Stomach (tissue), 9 donors: ENCODE measurements around the gene KSR2. TPM values are rescaled to one million over a fixed set of nuclear protein-coding genes. Genes with fewer than 3 reads are reported as not detected.

Experiments
- DNase-seq, 2 donors: peaks; one replicate each; pipeline versions ENCODE4 v3.0.0 to v3.0.0-alpha.2; 2013 to 2019
- H3K27ac ChIP-seq, 5 donors: fragments of 200-600 bp in 4 of 5; sonication (generic) in 4 of 5; one replicate each; pipeline ENCODE4 v1.5.1; 2013 to 2019; ENCODE audit warnings: mild to moderate bottlenecking in 1 of 5, moderate library complexity in 1 of 5
- H3K27me3 ChIP-seq, 3 donors: fragments of 200-600 bp; sonication (generic); one replicate each; pipeline ENCODE4 v1.5.1; 2017 to 2019; ENCODE audit warnings: mixed run types in 1 of 3
- H3K36me3 ChIP-seq, 4 donors: fragments of 200-600 bp; sonication (generic); 1 replicate in 3 of 4; 2 replicates in 1 of 4; pipeline ENCODE4 v1.5.1; 2016 to 2019
- H3K4me1 ChIP-seq, 4 donors: fragments of 200-600 bp; sonication (generic); one replicate each; pipeline ENCODE4 v1.5.1; 2016 to 2019
- H3K4me3 ChIP-seq, 4 donors: fragments of 200-600 bp; sonication (generic) in 3 of 4; one replicate each; pipeline ENCODE4 v1.5.1; 2016 to 2019; ENCODE audit warnings: mild to moderate bottlenecking in 1 of 4
- H3K9me3 ChIP-seq, 4 donors: fragments of 200-600 bp; sonication (generic); one replicate each; pipeline ENCODE4 v1.5.1; 2016 to 2019
- CTCF ChIP-seq, 7 experiments: fragments of 450-650 bp in 4 of 7; fragments of 200-600 bp in 3 of 7; sonication (generic) in 3 of 7; IDR thresholded peaks; one replicate each; pipeline ENCODE4 v1.5.1; 2016 to 2019; ENCODE audit warnings: antibody characterized with exemption in 7 of 7, control low read depth in 2 of 7, mild to moderate bottlenecking in 1 of 7
- EP300 ChIP-seq: sonication (generic); formaldehyde crosslinking; IDR thresholded peaks from one replicate; pipeline ENCODE4 v1.6.1; 2017; ENCODE audit warnings: antibody characterized with exemption
- POLR2A ChIP-seq, 4 donors: fragments of 450-650 bp; IDR thresholded peaks; one replicate each; pipeline ENCODE4 v1.6.1; 2016; ENCODE audit warnings: antibody characterized with exemption in 4 of 4, control low read depth in 2 of 4, mild to moderate bottlenecking in 1 of 4, moderate library complexity in 1 of 4
- POLR2AphosphoS5 ChIP-seq, 3 donors: sonication (generic); formaldehyde crosslinking; IDR thresholded peaks; one replicate each; pipeline ENCODE4 v1.6.1; 2016; ENCODE audit warnings: antibody characterized with exemption in 3 of 3
- WGBS, 5 donors: extraction: QIAGEN DNeasy Blood & Tissue Kit in 3 of 5; methylation state at CpG; one replicate each; pipeline versions ENCODE4 v1.1.5 to v1.1.7; 2013 to 2018; 5-methylcytosine and 5-hydroxymethylcytosine counted together
- intact Hi-C: fragments of 100-400 bp; cut with DNase I; formaldehyde crosslinking; loops from one replicate; pipeline ENCODE4 v1.15.1; 2023; ENCODE audit warnings: low total_unique reads
- polyA plus RNA-seq, 3 donors: library from polyadenylated mRNA; stranded (reverse); fragments of 200-250 nt; gene quantifications; one replicate each; pipeline ENCODE4 v1.2.3, GENCODE V29; 2013
- total RNA-seq, 5 donors: library from RNA; depleted of rRNA; stranded (reverse); fragments of >200 nt; gene quantifications; one replicate each; pipeline versions ENCODE4 v1.1.0 to v1.2.3, GENCODE V29; 2014 to 2016
- donor health status: healthy with polysubstance abuse.
- donor health status: Bipolar disorder and iron deficiency.
- donor health status: healthy.

The KSR2 gene
- total and polyA plus RNA-seq, 8 donors = 0.03 to 1.4 (median 0.26) TPM; not detected in 2

DNA sequence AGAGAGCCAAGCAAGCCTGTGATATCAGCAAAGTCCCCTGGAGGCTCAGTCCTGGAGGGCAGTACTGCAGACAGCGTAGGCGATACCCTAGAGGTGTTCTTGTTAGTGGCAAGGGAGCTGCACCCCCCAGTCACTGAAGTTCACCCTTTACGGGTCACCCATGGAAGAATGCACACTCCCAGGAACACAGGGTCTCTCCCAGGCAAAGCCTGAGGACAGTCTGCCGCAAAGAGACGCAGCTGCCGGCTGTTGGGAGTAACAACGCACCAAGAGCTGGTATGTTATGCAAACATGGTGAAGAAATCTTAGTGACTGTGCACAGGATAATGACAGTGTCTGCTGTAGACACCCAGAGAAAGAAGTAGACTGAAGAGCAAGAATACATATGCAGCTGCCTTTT, 563.9 kb downstream of the KSR2 start:
- no peaks in the 10 kb centered on the region for H3K36me3 ChIP-seq
- no peaks in the 10 kb centered on the region for H3K27me3 ChIP-seq
- no peak for TF ChIP-seq EP300
- TF ChIP-seq POLR2A (IDR thresholded peaks at IDR 0.05) = no peak
- no peak for TF ChIP-seq POLR2AphosphoS5 (IDR thresholded peaks at IDR 0.05)
- no peak for TF ChIP-seq CTCF (IDR thresholded peaks at IDR 0.05)
- intact Hi-C loops = no loop called here
- no peak overlapping the region for H3K4me3 ChIP-seq
- H3K27ac ChIP-seq = no peak overlapping the region
- no peak for DNase-seq
- 74 to 80% (median 79%) methylated on average over 7 of the region's 7 CpGs for WGBS, 5 donors
- peaks cover 7 to 13% (median 8%) of the 10 kb centered on the region in 4 donors for H3K4me1 ChIP-seq
- H3K9me3 ChIP-seq = peaks cover 0 to 10% (median 3%) of the 10 kb centered on the region in 4 donors

DNA sequence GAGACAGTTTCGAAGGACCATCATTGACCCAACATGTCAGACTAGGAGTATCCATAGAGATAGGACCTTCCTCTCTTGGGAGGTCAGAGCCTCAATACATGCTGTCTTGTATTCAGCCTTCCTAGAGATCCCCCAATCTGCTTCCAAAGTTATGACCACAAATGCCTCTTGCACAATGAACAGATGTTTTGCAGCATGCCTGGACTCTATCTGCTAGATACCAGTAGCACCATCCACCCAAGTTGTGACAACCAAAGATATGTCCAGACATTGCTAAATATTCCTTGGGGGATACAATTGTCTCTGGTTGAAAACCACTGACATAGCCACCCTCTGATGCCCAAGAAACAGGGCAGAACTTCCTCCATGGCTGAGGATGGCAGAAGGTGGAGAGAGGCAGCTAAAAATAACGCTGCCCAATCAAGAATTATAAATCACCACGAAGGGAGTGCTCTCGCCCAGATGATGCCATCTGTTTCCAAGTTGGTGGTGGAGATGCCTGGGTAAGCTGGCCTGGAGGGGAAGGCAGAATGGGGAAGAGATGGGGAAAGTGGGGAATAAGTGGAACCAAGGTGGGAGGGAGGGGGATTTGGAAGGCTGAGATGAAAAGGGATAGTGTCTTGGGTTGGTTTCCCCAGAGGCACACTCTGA, 564.5 kb downstream of the KSR2 start:
- DNase-seq = no peak
- Histone ChIP-seq H3K27ac (no peak overlapping the region), H3K4me3 (no peak overlapping the region), H3K36me3 (no peaks in the 10 kb centered on the region), H3K27me3 (no peaks in the 10 kb centered on the region), H3K4me1 (peaks cover 7 to 13% (median 8%) of the 10 kb centered on the region in 4 donors), H3K9me3 (peaks cover 0 to 10% (median 3%) of the 10 kb centered on the region in 4 donors)
- no peak for TF ChIP-seq POLR2AphosphoS5 (IDR thresholded peaks at IDR 0.05)
- no peak for TF ChIP-seq POLR2A (IDR thresholded peaks at IDR 0.05)
- no peak for TF ChIP-seq EP300
- TF ChIP-seq CTCF (IDR thresholded peaks at IDR 0.05) = no peak
- intact Hi-C loops = no loop called here
- WGBS, 5 donors = 65 to 82% (median 71%) methylated on average over 4 of the region's 4 CpGs

DNA sequence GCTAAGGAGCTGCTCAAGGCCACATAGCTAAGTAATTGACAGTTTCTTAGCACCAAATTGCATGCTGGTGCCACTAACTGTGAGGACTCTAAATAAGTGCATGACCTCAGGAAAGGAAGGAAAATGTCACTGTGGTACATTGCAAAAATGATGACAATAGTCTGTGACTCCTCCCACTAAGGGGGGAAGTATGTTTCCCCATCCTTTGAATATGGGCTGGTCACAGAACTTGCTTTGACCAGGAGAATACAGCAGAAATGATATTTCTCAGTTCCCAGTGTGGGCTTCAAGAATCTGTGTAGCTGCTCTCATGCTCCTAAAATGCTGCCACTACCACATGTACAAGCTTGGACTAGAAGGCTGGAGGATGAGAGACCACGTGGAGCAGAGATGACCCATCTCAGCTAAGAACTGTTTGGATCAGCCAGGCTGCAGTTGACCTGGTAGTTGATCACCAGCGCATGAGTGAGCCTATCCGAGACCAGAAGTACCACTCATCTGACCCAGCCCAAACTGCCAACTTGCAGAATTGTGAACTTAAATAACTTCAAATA, 565.1 kb downstream of the KSR2 start:
- WGBS, 5 donors = 82 to 90% (median 88%) methylated on average over 3 of the region's 3 CpGs
- TF ChIP-seq CTCF (IDR thresholded peaks at IDR 0.05) (no peak), POLR2A (IDR thresholded peaks at IDR 0.05) (no peak), EP300 (no peak), POLR2AphosphoS5 (IDR thresholded peaks at IDR 0.05) (no peak)
- H3K27me3 ChIP-seq = no peaks in the 10 kb centered on the region
- peaks cover 0 to 10% (median 3%) of the 10 kb centered on the region in 4 donors for H3K9me3 ChIP-seq
- intact Hi-C loops = no loop called here
- H3K36me3 ChIP-seq = no peaks in the 10 kb centered on the region
- H3K27ac ChIP-seq = no peak overlapping the region
- DNase-seq = no peak
- no peak overlapping the region for H3K4me3 ChIP-seq
- peaks cover 7 to 11% (median 8%) of the 10 kb centered on the region in 4 donors for H3K4me1 ChIP-seq

Other genes with a start within 250 kb of the KSR2 start
- 100 to 1,000 TPM in 1 of 5 donors, 10 to 100 TPM in 2, 1 to 10 TPM in 1, not detected in 1; 1.3 to 238 (median 20.6) TPM for gene RFC5, start 47.7 kb upstream of the KSR2 start, total RNA-seq
- gene RFC5, start 47.7 kb upstream of the KSR2 start, polyA plus RNA-seq = 10 to 100 TPM in 1 of 3 donors, 1 to 10 TPM in 2; 7.1 to 10.7 (median 9.0) TPM
- gene WSB2, start 92.2 kb upstream of the KSR2 start, total RNA-seq = 100 to 1,000 TPM in 3 of 5 donors, 10 to 100 TPM in 2; 58.9 to 110 (median 101) TPM
- 10 to 100 TPM; 32.4 to 80.1 (median 79.7) TPM for gene WSB2, start 92.2 kb upstream of the KSR2 start, polyA plus RNA-seq
- gene VSIG10, start 135.0 kb upstream of the KSR2 start, total RNA-seq = 100 to 1,000 TPM in 2 of 5 donors, 10 to 100 TPM in 2, 1 to 10 TPM in 1; 9.3 to 300 (median 35.5) TPM
- 10 to 100 TPM in 2 of 3 donors, 1 to 10 TPM in 1; 8.3 to 16.8 (median 13.0) TPM for gene VSIG10, start 135.0 kb upstream of the KSR2 start, polyA plus RNA-seq
- gene PEBP1, start 167.1 kb upstream of the KSR2 start, total RNA-seq = 100 to 1,000 TPM; 105 to 274 (median 165) TPM
- 100 to 1,000 TPM; 221 to 303 (median 223) TPM for gene PEBP1, start 167.1 kb upstream of the KSR2 start, polyA plus RNA-seq